Nephron progenitor cell (in vitro differentiated cells): ENCODE data around the gene GNS.
"Not testable (repeated sequence)": the region's sequence is repeated elsewhere in the genome, so short reads cannot be mapped to it uniquely, and the experiment has no call there.

Experiments used
- DNase-seq: peaks from one replicate; pipeline ENCODE4 v3.0.0; 2021
- H3K27ac Mint-ChIP-seq: 2 replicates; pipeline ENCODE4 v1.8.0; 2021; ENCODE audit warnings: mild to moderate bottlenecking, moderate library complexity, mixed read lengths
- H3K27me3 Mint-ChIP-seq: 2 replicates; pipeline ENCODE4 v1.8.0; 2021; ENCODE audit warnings: mild to moderate bottlenecking, low read depth, mixed read lengths; ENCODE audit not compliant: poor library complexity
- H3K36me3 Mint-ChIP-seq: 2 replicates; pipeline ENCODE4 v1.8.0; 2021; ENCODE audit warnings: low read depth, mixed read lengths
- H3K4me1 Mint-ChIP-seq: 2 replicates; pipeline ENCODE4 v1.8.0; 2021; ENCODE audit warnings: mixed read lengths
- H3K4me3 Mint-ChIP-seq: 2 replicates; pipeline ENCODE4 v1.8.0; 2021; ENCODE audit warnings: mild to moderate bottlenecking, moderate library complexity, mixed read lengths
- H3K9me3 Mint-ChIP-seq: 2 replicates; pipeline ENCODE4 v1.8.0; 2021; ENCODE audit warnings: mild to moderate bottlenecking, moderate library complexity, mixed read lengths
- TF ChIP-seq, protein P1 (sequence below): fragments of 200-600 bp; sonication (generic); IDR thresholded peaks from 2 replicates; pipeline ENCODE4 v1.5.0; 2021; ENCODE audit warnings: antibody characterized with exemption

GNS gene

DNA sequence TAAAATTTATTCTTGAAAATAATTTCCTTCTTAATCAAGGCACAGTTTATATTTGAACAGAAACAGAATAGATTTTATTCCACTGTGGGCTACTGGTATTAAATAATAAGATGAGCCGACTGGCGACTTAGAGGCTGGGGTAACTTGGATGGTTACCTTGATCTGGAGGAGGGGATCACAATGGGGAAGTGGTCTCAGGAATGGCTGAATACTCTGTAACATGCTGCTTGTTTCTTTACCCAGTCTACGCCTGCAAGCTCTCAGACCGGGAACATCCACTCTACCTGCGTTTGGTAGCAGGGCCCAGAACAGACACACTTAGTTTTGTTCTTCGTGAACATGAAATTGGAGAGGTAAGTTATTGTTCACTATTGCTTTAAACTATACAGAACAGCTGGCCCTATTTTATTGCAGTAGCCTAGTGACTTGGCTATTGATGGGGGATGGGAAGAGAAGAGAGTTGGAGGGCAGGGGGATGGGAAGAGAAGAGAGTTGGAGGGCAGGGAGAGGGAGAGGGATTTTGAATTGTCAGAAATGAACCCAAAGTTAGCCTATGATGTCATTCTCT lies 67.9 kb downstream of the GNS start:
- peak; percentile 25 for DNase-seq
- Mint-ChIP-seq H3K36me3 (peaks cover 29% of the 10 kb centered on the region), H3K4me3 (peak overlapping the region; percentile 69), H3K27me3 (no peaks in the 10 kb centered on the region), H3K27ac (peak overlapping the region; percentile 99), H3K4me1 (peaks cover 76% of the 10 kb centered on the region), H3K9me3 (no peaks in the 10 kb centered on the region)
- TF ChIP-seq, protein P1, sequence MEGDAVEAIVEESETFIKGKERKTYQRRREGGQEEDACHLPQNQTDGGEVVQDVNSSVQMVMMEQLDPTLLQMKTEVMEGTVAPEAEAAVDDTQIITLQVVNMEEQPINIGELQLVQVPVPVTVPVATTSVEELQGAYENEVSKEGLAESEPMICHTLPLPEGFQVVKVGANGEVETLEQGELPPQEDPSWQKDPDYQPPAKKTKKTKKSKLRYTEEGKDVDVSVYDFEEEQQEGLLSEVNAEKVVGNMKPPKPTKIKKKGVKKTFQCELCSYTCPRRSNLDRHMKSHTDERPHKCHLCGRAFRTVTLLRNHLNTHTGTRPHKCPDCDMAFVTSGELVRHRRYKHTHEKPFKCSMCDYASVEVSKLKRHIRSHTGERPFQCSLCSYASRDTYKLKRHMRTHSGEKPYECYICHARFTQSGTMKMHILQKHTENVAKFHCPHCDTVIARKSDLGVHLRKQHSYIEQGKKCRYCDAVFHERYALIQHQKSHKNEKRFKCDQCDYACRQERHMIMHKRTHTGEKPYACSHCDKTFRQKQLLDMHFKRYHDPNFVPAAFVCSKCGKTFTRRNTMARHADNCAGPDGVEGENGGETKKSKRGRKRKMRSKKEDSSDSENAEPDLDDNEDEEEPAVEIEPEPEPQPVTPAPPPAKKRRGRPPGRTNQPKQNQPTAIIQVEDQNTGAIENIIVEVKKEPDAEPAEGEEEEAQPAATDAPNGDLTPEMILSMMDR: no peak

DNA sequence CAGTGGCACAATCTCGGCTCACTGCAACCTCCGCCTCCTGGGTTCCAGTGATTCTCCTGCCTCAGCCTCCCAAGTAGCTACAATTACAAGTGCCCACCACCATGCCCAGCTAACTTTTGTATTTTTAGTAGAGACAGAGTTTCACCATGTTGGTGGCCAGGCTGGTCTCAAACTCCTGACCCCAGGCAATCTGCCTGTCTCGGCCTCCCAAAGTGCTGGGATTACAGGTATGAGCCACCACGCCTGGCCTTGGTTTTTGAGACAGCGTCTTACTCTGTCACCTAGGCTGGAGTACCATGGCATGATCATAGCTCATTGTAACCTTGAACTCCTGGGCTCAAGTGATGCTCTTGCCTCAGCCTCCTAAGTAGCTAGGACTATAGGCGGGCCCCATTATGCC lies 69.0 kb downstream of the GNS start:
- DNase-seq, H3K27me3 Mint-ChIP-seq, H3K4me3 Mint-ChIP-seq, H3K27ac Mint-ChIP-seq, H3K9me3 Mint-ChIP-seq: not testable (repeated sequence)
- H3K4me1 Mint-ChIP-seq: peaks cover 74% of the 10 kb centered on the region
- H3K36me3 Mint-ChIP-seq: peaks cover 37% of the 10 kb centered on the region

DNA sequence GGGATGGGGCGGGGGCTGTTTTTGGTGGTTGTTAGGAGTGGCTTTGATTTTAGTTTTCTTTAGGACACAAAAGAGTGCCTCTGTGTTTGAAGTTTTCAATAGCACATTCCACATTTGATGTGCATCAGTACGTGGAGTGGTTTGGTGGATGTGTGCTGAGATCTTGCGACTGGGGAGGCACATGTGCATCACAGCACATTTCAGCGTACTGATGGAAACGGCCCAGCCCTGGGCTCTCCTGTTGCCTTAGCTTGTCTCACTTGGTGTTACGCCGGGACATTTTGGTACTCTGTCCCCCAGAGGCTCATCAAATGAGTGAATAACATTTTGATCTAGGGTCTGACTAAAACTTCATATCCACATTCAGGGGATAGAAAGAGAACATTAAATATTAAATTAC lies 70.5 kb downstream of the GNS start:
- Mint-ChIP-seq H3K27ac (peak overlapping the region; percentile 99), H3K4me1 (peaks cover 70% of the 10 kb centered on the region), H3K36me3 (peaks cover 45% of the 10 kb centered on the region), H3K27me3 (no peaks in the 10 kb centered on the region), H3K4me3 (peak overlapping the region; percentile 14), H3K9me3 (no peaks in the 10 kb centered on the region)
- DNase-seq: no peak
- TF ChIP-seq, protein P1: no peak

DNA sequence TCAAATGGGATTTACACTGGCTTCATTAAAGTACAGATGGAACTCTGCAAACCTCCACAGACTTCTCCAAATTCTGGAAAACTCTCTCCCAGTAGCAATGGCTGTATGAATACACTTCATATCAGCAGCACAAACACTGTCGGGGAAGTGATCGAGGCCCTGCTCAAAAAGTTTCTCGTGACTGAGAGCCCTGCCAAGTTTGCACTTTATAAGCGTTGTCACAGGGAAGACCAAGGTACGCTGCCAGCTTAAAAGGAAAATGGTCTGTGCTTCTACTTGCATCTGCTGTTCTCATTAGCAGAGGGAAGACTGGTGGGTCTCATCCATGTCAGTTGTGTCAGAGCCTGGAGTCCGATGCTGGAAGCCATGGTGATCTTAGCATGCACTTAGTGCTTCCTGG lies 71.0 kb downstream of the GNS start:
- Mint-ChIP-seq H3K9me3 (no peaks in the 10 kb centered on the region), H3K4me1 (peaks cover 70% of the 10 kb centered on the region), H3K4me3 (peak overlapping the region; percentile 13), H3K36me3 (peaks cover 47% of the 10 kb centered on the region), H3K27ac (peak overlapping the region; percentile 99), H3K27me3 (no peaks in the 10 kb centered on the region)
- no peak for DNase-seq
- TF ChIP-seq, protein P1: no peak

DNA sequence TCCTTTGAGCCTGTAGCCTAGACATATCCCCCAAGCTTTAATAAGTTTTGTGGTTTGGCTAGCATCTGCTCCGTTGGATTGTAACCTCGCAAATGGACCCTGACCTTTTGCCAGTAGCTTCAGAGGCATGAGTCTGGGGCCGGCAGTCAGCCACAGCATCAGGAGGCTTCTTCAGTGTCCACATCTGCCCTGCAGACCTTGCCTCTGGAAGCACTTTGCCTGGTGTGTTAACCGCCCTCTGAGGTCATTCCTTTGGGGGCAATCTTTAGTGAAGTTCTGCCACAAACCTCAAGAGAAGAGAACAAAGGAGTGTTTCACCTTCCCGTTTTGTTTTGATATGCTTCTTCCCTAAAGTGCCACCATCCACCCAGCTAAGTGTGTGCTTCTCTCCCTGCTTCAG lies 71.4 kb downstream of the GNS start:
- H3K9me3 Mint-ChIP-seq: no peaks in the 10 kb centered on the region
- no peaks in the 10 kb centered on the region for H3K27me3 Mint-ChIP-seq
- peaks cover 47% of the 10 kb centered on the region for H3K36me3 Mint-ChIP-seq
- peaks cover 70% of the 10 kb centered on the region for H3K4me1 Mint-ChIP-seq
- DNase-seq: no peak
- H3K4me3 Mint-ChIP-seq: no peak overlapping the region
- H3K27ac Mint-ChIP-seq: peak overlapping the region; percentile 99
- TF ChIP-seq, protein P1: no peak

DNA sequence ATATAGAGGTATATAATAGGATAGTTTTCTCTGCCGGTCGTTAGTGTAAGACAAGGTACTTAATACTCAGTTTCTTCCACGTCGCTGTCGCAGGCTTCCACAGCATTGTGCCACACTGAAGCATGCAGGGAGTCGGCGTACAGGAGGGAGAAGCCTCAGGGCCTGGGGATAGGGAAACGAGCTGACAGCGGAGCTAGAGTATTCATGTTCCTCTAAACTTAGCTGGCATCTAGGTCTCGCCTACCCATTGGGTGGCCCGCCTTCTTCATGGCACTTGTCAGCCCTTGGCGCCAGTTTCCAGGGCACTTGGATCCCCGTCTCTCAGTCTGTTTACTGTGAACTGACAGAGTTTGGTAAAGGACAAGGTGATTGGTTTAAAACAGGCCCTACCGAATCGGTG lies 73.6 kb downstream of the GNS start:
- Mint-ChIP-seq H3K27ac (peak overlapping the region; percentile 72), H3K9me3 (no peaks in the 10 kb centered on the region), H3K4me3 (no peak overlapping the region), H3K4me1 (peaks cover 72% of the 10 kb centered on the region), H3K27me3 (no peaks in the 10 kb centered on the region), H3K36me3 (peaks cover 47% of the 10 kb centered on the region)
- no peak for DNase-seq
- TF ChIP-seq, protein P1: no peak
